HG02870 (cell line): ENCODE data around the gene TCF7.

Experiments
- ATAC-seq: cut with Tn5 transposase; IDR thresholded peaks from one replicate; pipeline ENCODE4 v1.9.1; 2021; ENCODE audit warnings: mild to moderate bottlenecking, moderate library complexity; ENCODE audit not compliant: unreplicated experiment

The TCF7 gene

GRCh38 chr5:134175921-134176510 is 61.5 kb downstream of the TCF7 start:
- ATAC-seq: peak; percentile 13

GRCh38 chr5:134176511-134177368 is 62.3 kb downstream of the TCF7 start, which contains the start of gene SKP1:
TSS of gene SKP1 (minus strand) at chr5:134176950. CDS start at chr5:134174022, 2,928 bp downstream.
- peak; percentile 74 for ATAC-seq

- ATAC-seq: no peak
Measured at GRCh38 chr5:134177369-134178095, 63.1 kb downstream of the TCF7 start.

GRCh38 chr5:134178096-134178419 is 63.6 kb downstream of the TCF7 start:
- no peak for ATAC-seq

GRCh38 chr5:134183481-134183880 is 69.0 kb downstream of the TCF7 start:
- no peak for ATAC-seq

- ATAC-seq: peak; percentile 86
Measured at GRCh38 chr5:134184155-134185135, 70.0 kb downstream of the TCF7 start.

- ATAC-seq: no peak
Measured at GRCh38 chr5:134188092-134188491, 73.6 kb downstream of the TCF7 start.

- no peak for ATAC-seq
Measured at GRCh38 chr5:134189031-134189430, 74.5 kb downstream of the TCF7 start.

GRCh38 chr5:134195666-134196065 is 81.2 kb downstream of the TCF7 start:
- no peak for ATAC-seq
